GM12878 (cell line): ENCODE data around the gene KBTBD4. TPM values are rescaled to one million over a fixed set of nuclear protein-coding genes. Genes with fewer than 3 reads are reported as not detected.

Experiments
- ATF7 ChIP-seq: fragments of 450-650 bp; IDR thresholded peaks from 2 replicates; pipeline ENCODE4 v1.6.1; 2016; ENCODE audit warnings: low read depth, mild to moderate bottlenecking
- BCL11A ChIP-seq: IDR thresholded peaks from 2 replicates; pipeline ENCODE4 v1.6.1; 2011; ENCODE audit warnings: low read depth, low read length
- BMI1 ChIP-seq: fragments of 450-650 bp; IDR thresholded peaks from 2 replicates; pipeline ENCODE4 v1.6.1; 2016; ENCODE audit warnings: mild to moderate bottlenecking, moderate library complexity, borderline replicate concordance
- CREB1 ChIP-seq: IDR thresholded peaks from 2 replicates; pipeline ENCODE4 v1.6.1; 2012; ENCODE audit warnings: low read depth, mild to moderate bottlenecking, inconsistent platforms
- EGR1 ChIP-seq, 2 experiments: IDR thresholded peaks; 1 replicate in 1 of 2; 2 replicates in 1 of 2; pipeline ENCODE4 v1.6.1; 2011 to 2012; ENCODE audit warnings: low read depth in 2 of 2, low read length in 2 of 2, borderline replicate concordance in 1 of 2, mild to moderate bottlenecking in 1 of 2, moderate library complexity in 1 of 2
- ESRRA ChIP-seq: IDR thresholded peaks from 2 replicates; pipeline ENCODE4 v1.6.1; 2012; ENCODE audit warnings: mild to moderate bottlenecking, low read length, improper control_type of control experiment
- FOS ChIP-seq: IDR thresholded peaks from 3 replicates; pipeline ENCODE4 v1.6.1; 2011; ENCODE audit warnings: borderline replicate concordance; ENCODE audit not compliant: insufficient read length; ENCODE audit errors: extremely low read depth
- JUND ChIP-seq: IDR thresholded peaks from 2 replicates; pipeline ENCODE4 v1.6.1; 2012; ENCODE audit warnings: low read depth, mild to moderate bottlenecking, low read length, improper control_type of control experiment, moderate library complexity
- KAT2A ChIP-seq: conservative IDR thresholded peaks from 2 replicates; pipeline ENCODE4 v1.6.1; 2011; ENCODE audit warnings: low read depth, low read length; ENCODE audit not compliant: control insufficient read depth
- KLF5 ChIP-seq: fragments of 450-650 bp; IDR thresholded peaks from 2 replicates; pipeline ENCODE4 v1.6.1; 2014; ENCODE audit warnings: mild to moderate bottlenecking; ENCODE audit not compliant: partially characterized antibody
- MYC ChIP-seq: IDR thresholded peaks from 2 replicates; pipeline ENCODE4 v1.6.1; 2011; ENCODE audit warnings: mild to moderate bottlenecking, low read length, moderate library complexity, inconsistent platforms; ENCODE audit not compliant: insufficient read depth, insufficient replicate concordance, insufficient read length, severe bottlenecking
- PRDM15 ChIP-seq: fragments of 450-650 bp; formaldehyde crosslinking; IDR thresholded peaks from 2 replicates; pipeline ENCODE4 v1.4.0; 2020; ENCODE audit warnings: mild to moderate bottlenecking, moderate library complexity
- RB1 ChIP-seq: fragments of 450-650 bp; formaldehyde crosslinking; IDR thresholded peaks from 2 replicates; pipeline ENCODE4 v1.6.1; 2017; ENCODE audit warnings: mild to moderate bottlenecking, borderline replicate concordance
- SIN3A ChIP-seq: IDR thresholded peaks from 2 replicates; pipeline ENCODE4 v1.6.1; 2012; ENCODE audit warnings: low read depth, low read length, improper control_type of control experiment
- SRF ChIP-seq, 2 experiments: IDR thresholded peaks; 2 replicates each; pipeline ENCODE4 v1.6.1; 2011; ENCODE audit warnings: low read depth in 2 of 2, low read length in 2 of 2, mild to moderate bottlenecking in 1 of 2, moderate library complexity in 1 of 2
- STAT1 ChIP-seq: fragments of 450-650 bp; conservative IDR thresholded peaks from 2 replicates; pipeline ENCODE4 v1.6.1; 2014; ENCODE audit warnings: antibody characterized with exemption, mild to moderate bottlenecking
- TBL1XR1 ChIP-seq: IDR thresholded peaks from 2 replicates; pipeline ENCODE4 v1.6.1; 2012; ENCODE audit warnings: low read depth, low read length, improper control_type of control experiment
- ZBTB11 ChIP-seq: fragments of 450-650 bp; formaldehyde crosslinking; IDR thresholded peaks from 2 replicates; pipeline ENCODE4 v1.5.0; 2022; ENCODE audit warnings: mild to moderate bottlenecking, missing genetic modification characterization
- ZNF217 ChIP-seq: fragments of 450-650 bp; IDR thresholded peaks from 2 replicates; pipeline ENCODE4 v1.6.1; 2017; ENCODE audit warnings: antibody characterized with exemption, mild to moderate bottlenecking
- ZNF622 ChIP-seq: fragments of 450-650 bp; IDR thresholded peaks from 2 replicates; pipeline ENCODE4 v1.6.1; 2017; ENCODE audit warnings: mild to moderate bottlenecking, inconsistent platforms
- polyA plus RNA-seq, 11 experiments: library from polyadenylated mRNA; depleted of rRNA in 4 of 11; unstranded in 6 of 11; stranded (reverse) in 5 of 11; fragments of >200 nt; fragmentation: Nextera tagmentation in 4 of 11; fragmentation: Illumina TruSeq in 1 of 11; extraction: Ambion mirVana in 4 of 11; extraction: Trizol in 1 of 11; gene quantifications; 1 replicate in 1 of 11; 2 replicates in 10 of 11; pipeline versions ENCODE4 v1.2.1 to v1.2.3, GENCODE V29; 2011 to 2016; ENCODE audit warnings: inconsistent platforms in 2 of 11, missing spikeins in 2 of 11, low read depth in 1 of 11
- total RNA-seq, 4 experiments: library from RNA; depleted of rRNA in 3 of 4; stranded (reverse); fragments of >200 nt in 3 of 4; fragmentation: Illumina TruSeq in 1 of 4; extraction: Trizol in 1 of 4; gene quantifications; 2 replicates each; pipeline versions ENCODE4 v1.2.1 to v1.2.3, GENCODE V29; 2013 to 2021
- TF ChIP-seq, protein P1 (sequence below): fragments of 450-650 bp; IDR thresholded peaks from 2 replicates; pipeline ENCODE4 v1.6.1; 2016; ENCODE audit warnings: mild to moderate bottlenecking

Gene KBTBD4
- total and polyA plus RNA-seq, 10 of the 15 experiments (the other 5 are each of a cell fraction or from before 2014, with no cell fraction given), result 18.4 to 46.4 (median 25.7) TPM

GRCh38 chr11:47578524-47579494 lies at the start of gene KBTBD4, which contains the start of gene NDUFS3 (continued):
- TF ChIP-seq, protein P1, sequence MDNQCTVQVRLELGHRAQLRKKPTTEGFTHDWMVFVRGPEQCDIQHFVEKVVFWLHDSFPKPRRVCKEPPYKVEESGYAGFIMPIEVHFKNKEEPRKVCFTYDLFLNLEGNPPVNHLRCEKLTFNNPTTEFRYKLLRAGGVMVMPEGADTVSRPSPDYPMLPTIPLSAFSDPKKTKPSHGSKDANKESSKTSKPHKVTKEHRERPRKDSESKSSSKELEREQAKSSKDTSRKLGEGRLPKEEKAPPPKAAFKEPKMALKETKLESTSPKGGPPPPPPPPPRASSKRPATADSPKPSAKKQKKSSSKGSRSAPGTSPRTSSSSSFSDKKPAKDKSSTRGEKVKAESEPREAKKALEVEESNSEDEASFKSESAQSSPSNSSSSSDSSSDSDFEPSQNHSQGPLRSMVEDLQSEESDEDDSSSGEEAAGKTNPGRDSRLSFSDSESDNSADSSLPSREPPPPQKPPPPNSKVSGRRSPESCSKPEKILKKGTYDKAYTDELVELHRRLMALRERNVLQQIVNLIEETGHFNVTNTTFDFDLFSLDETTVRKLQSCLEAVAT, result peak; percentile 88
- TF ChIP-seq ATF7 (peak; percentile 76), BMI1 (peak; percentile 93), KAT2A (no peak), TBL1XR1 (peak; percentile 81), EGR1 (IDR thresholded peaks at IDR 0.05; ENCODE audit: borderline replicate concordance in 1 of 2, low read depth in 2 of 2, low read length in 2 of 2) (peak; percentile 72 to 99; a peak in 2 of 3 replicates), ZNF622 (no peak), KLF5 (peak; percentile 88), RB1 (peak; percentile 97), STAT1 (peak; percentile 99), FOS (no peak), BCL11A (no peak), ESRRA (peak; percentile 96), PRDM15 (CRISPR knock-in tag) (no peak), ZNF217 (no peak), CREB1 (peak; percentile 86), SIN3A (peak; percentile 96), ZBTB11 (CRISPR knock-in tag) (peak; percentile 99), SRF (IDR thresholded peaks at IDR 0.05; ENCODE audit: low read depth in 2 of 2, low read length in 2 of 2) (peak; percentile 69 to 94), JUND (no peak), MYC (no peak)
